ENCODE results near the gene PPP2R2B. TPM values are rescaled to one million over a fixed set of nuclear protein-coding genes. Genes with fewer than 3 reads are reported as not detected.

Gene PPP2R2B
- total RNA-seq, 1 donor from 2014 or later: 1.2 TPM

DNA sequence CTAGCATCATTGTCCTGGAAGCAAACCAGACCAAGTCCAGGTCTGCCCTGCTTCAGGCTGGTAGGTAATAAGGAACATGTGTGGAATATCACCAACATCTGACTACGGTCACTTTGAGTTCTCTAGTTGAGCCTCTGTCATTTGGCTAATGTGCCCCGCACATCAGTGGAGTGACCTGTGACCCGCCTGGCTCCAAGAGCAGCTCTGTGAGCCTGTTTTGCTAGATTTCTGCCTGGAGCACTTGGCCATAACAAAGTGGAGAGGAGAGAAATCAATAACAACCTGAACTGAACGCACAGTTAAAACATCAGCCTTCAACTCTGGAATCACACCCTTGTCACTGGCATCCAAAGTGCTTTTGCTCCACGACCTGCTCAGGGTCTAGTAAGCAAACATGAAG, 115.7 kb downstream of the PPP2R2B start:
- Histone ChIP-seq H3K4me1 (no peaks in the 10 kb centered on the region), H3K9me3 (no peaks in the 10 kb centered on the region)
- DNase-seq: no peak

DNA sequence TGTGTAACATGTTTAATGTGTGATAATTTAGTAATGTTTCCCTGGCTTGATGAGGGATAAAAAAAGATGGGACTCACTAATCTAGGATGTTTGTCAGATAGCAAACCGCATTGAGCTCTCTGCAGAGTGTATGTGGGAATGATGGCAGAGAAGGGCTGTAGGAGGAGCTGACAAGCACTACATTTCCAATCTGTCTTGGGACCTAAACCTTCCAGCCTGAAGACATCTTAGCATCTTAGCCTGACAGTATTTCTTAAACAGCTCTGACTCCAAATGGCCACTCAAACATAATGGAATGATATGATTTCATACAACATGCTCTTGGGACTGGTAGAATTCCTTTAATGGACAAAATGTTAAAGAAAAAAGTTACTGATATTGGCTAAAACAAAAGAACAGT, 116.7 kb downstream of the PPP2R2B start:
- Histone ChIP-seq H3K9me3 (no peaks in the 10 kb centered on the region), H3K4me1 (no peaks in the 10 kb centered on the region), H3K4me3 (no peak overlapping the region), H3K36me3 (no peaks in the 10 kb centered on the region), H3K27ac (no peak overlapping the region), H3K27me3 (no peaks in the 10 kb centered on the region)
- intact Hi-C loops (cut with DNase I): no loop called here
- no peak for DNase-seq
- no peak for ATAC-seq
- TF ChIP-seq, protein P1, sequence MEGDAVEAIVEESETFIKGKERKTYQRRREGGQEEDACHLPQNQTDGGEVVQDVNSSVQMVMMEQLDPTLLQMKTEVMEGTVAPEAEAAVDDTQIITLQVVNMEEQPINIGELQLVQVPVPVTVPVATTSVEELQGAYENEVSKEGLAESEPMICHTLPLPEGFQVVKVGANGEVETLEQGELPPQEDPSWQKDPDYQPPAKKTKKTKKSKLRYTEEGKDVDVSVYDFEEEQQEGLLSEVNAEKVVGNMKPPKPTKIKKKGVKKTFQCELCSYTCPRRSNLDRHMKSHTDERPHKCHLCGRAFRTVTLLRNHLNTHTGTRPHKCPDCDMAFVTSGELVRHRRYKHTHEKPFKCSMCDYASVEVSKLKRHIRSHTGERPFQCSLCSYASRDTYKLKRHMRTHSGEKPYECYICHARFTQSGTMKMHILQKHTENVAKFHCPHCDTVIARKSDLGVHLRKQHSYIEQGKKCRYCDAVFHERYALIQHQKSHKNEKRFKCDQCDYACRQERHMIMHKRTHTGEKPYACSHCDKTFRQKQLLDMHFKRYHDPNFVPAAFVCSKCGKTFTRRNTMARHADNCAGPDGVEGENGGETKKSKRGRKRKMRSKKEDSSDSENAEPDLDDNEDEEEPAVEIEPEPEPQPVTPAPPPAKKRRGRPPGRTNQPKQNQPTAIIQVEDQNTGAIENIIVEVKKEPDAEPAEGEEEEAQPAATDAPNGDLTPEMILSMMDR (IDR thresholded peaks at IDR 0.05): no peak

More for the DNA sequence above, 115.7 kb downstream of the PPP2R2B start:
- no peak overlapping the region for H3K27ac ChIP-seq
- intact Hi-C loops (cut with DNase I): no loop called here
- TF ChIP-seq, protein P1 (IDR thresholded peaks at IDR 0.05): no peak
- ATAC-seq: no peak
- no peaks in the 10 kb centered on the region for H3K36me3 ChIP-seq
- no peak overlapping the region for H3K4me3 ChIP-seq
- no peaks in the 10 kb centered on the region for H3K27me3 ChIP-seq

DNA sequence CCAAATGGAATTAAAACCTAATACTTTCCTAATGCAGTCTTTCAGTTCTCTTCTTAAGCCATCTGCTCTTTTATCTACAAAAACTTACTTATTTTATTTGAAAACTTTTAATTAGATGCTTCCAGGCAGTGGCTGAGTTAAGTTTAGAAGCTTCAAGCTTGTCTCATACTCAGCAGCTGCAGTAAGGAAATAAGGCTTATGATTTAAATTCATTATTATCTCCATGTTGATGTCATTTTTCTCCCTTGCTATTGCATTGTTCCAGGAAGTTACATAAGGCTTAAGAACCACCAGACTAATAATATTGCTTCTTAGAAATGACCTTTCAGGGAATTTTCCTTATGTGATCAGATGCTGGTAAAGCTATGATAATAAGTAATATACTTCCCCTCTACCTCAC, 119.6 kb downstream of the PPP2R2B start:
- no peaks in the 10 kb centered on the region for H3K27me3 ChIP-seq
- H3K27ac ChIP-seq: no peak overlapping the region
- TF ChIP-seq, protein P1 (IDR thresholded peaks at IDR 0.05): no peak
- no peaks in the 10 kb centered on the region for H3K9me3 ChIP-seq
- intact Hi-C loops (cut with DNase I): no loop called here
- ATAC-seq: no peak
- no peak overlapping the region for H3K4me3 ChIP-seq
- no peaks in the 10 kb centered on the region for H3K36me3 ChIP-seq
- no peaks in the 10 kb centered on the region for H3K4me1 ChIP-seq
- no peak for DNase-seq

DNA sequence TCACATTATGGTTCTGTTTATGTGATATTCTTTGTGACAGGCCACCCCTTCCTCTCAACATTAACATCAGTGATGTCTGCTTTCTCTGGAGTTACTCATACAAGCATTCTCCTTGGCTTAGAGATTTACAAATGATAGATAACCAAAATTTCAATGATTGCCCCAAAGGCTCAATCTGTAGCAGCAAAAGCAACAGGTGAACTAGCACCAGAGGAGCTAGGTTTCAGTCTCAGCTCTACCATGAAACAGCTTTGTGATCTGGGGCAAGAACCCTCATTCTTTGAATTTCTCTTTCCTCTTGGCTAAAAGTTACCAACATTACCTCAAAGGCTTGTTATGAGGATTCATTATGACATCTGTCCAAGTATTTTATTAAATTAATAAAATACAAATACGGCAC, 120.5 kb downstream of the PPP2R2B start:
- Histone ChIP-seq H3K9me3 (no peaks in the 10 kb centered on the region), H3K36me3 (no peaks in the 10 kb centered on the region), H3K27me3 (no peaks in the 10 kb centered on the region), H3K4me3 (no peak overlapping the region), H3K27ac (no peak overlapping the region), H3K4me1 (no peaks in the 10 kb centered on the region)
- DNase-seq (no peak), ATAC-seq (no peak)
- intact Hi-C loops (cut with DNase I): no loop called here
- TF ChIP-seq, protein P1 (IDR thresholded peaks at IDR 0.05): no peak

DNA sequence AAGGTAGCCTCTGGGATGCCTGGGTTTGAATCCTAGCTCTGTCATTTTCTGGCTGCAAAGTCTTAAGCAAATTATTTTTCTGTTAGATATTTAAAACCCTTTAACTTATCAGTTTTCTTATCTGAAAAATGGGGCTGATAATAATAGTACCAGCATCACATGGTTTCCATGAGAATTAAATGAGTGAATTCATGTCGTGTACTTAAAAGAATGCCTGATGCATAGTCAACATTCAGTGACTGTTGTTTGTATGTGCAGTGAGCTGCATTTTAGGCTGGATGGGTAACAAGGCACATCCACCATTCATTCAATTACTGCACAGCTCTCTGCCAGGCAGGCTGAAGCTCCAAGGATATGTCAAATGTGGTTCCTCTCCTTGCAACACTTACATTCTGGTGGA, 122.0 kb downstream of the PPP2R2B start:
- H3K9me3 ChIP-seq: no peaks in the 10 kb centered on the region
- no peak overlapping the region for H3K4me3 ChIP-seq
- H3K4me1 ChIP-seq: no peaks in the 10 kb centered on the region
- DNase-seq: no peak
- no peak overlapping the region for H3K27ac ChIP-seq
- no peaks in the 10 kb centered on the region for H3K27me3 ChIP-seq
- TF ChIP-seq, protein P1 (IDR thresholded peaks at IDR 0.05): no peak
- no peaks in the 10 kb centered on the region for H3K36me3 ChIP-seq
- no peak for ATAC-seq
- intact Hi-C loops (cut with DNase I): no loop called here

DNA sequence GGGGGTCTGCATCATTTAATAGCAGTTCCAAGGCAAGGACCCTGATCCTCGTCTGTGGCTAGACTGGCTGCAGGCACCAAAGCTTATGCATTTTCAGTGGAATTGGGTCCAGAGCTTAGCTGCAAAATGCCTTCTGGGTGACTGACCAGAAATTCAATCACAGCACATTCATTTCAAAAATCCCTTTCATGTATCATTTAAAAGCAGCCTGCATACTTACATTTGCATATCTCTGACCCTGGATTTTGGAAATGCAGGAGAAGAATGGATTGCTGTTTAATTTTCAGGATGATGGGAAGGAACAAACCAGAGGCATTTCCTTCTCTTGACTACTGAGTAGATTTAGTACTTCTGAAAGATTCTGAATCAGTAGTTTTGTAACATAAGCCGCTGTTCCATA, 122.8 kb downstream of the PPP2R2B start:
- Histone ChIP-seq H3K36me3 (no peaks in the 10 kb centered on the region), H3K9me3 (no peaks in the 10 kb centered on the region), H3K4me3 (no peak overlapping the region), H3K27ac (no peak overlapping the region), H3K27me3 (no peaks in the 10 kb centered on the region), H3K4me1 (no peaks in the 10 kb centered on the region)
- intact Hi-C loops (cut with DNase I): no loop called here
- ATAC-seq (no peak), DNase-seq (no peak)
- TF ChIP-seq, protein P1 (IDR thresholded peaks at IDR 0.05): no peak

Data from upper lobe of right lung (tissue), 1 donor.